HG03103 (cell line): Measurements from ENCODE around the gene NTMT1.
"Not testable (repeated sequence)": the region's sequence is repeated elsewhere in the genome, so short reads cannot be mapped to it uniquely, and the experiment has no call there.

Source experiments
- ATAC-seq: cut with Tn5 transposase; IDR thresholded peaks from one replicate; pipeline ENCODE4 v1.9.1; 2021; ENCODE audit warnings: low read depth; ENCODE audit not compliant: unreplicated experiment

The NTMT1 gene

GRCh38 chr9:129649726-129650679 is 24.0 kb downstream of the NTMT1 start:
- ATAC-seq = no peak

- ATAC-seq = no peak
Observed at GRCh38 chr9:129650680-129651235, 24.8 kb downstream of the NTMT1 start.

GRCh38 chr9:129653823-129654553 is 28.0 kb downstream of the NTMT1 start:
- ATAC-seq = no peak

- ATAC-seq = no peak
Observed at GRCh38 chr9:129654554-129655040, 28.6 kb downstream of the NTMT1 start.

- ATAC-seq = no peak
Observed at GRCh38 chr9:129655154-129655553, 29.2 kb downstream of the NTMT1 start.

GRCh38 chr9:129655696-129656095 is 29.7 kb downstream of the NTMT1 start:
- ATAC-seq = no peak

GRCh38 chr9:129656795-129657390 is 30.9 kb downstream of the NTMT1 start:
- no peak for ATAC-seq

- ATAC-seq = no peak
Observed at GRCh38 chr9:129661029-129661428, 35.1 kb downstream of the NTMT1 start.

- not testable (repeated sequence) for ATAC-seq
Observed at GRCh38 chr9:129662239-129662638, 36.3 kb downstream of the NTMT1 start.

- no peak for ATAC-seq
Observed at GRCh38 chr9:129664746-129665388, 38.9 kb downstream of the NTMT1 start.

GRCh38 chr9:129665389-129665775 is 39.4 kb downstream of the NTMT1 start, which contains the start of gene PRRX2:
PRRX2 (plus strand) TSS chr9:129665647; CDS start chr9:129665868, 221 bp downstream.
- no peak for ATAC-seq

- no peak for ATAC-seq
Observed at GRCh38 chr9:129665814-129666520, 40.0 kb downstream of the NTMT1 start.

- ATAC-seq = no peak
Observed at GRCh38 chr9:129666575-129666974, 40.6 kb downstream of the NTMT1 start.

- no peak for ATAC-seq
Observed at GRCh38 chr9:129667378-129667777, 41.4 kb downstream of the NTMT1 start.

GRCh38 chr9:129667850-129668249 is 41.9 kb downstream of the NTMT1 start:
- ATAC-seq = no peak

GRCh38 chr9:129669141-129669718 is 43.3 kb downstream of the NTMT1 start:
- ATAC-seq = no peak

GRCh38 chr9:129669946-129670345 is 44.0 kb downstream of the NTMT1 start:
- ATAC-seq = no peak

- ATAC-seq = no peak
Observed at GRCh38 chr9:129671065-129671464, 45.1 kb downstream of the NTMT1 start.

GRCh38 chr9:129671519-129671918 is 45.6 kb downstream of the NTMT1 start:
- no peak for ATAC-seq
